ENCODE measurements around the gene OR2V2.

The OR2V2 gene

GRCh38 chr5:181142054-181142453, 5.3 kb upstream of the OR2V2 start:
- DNase-seq (ENCODE audit: low read depth in 2 of 2), result no peak

DNA sequence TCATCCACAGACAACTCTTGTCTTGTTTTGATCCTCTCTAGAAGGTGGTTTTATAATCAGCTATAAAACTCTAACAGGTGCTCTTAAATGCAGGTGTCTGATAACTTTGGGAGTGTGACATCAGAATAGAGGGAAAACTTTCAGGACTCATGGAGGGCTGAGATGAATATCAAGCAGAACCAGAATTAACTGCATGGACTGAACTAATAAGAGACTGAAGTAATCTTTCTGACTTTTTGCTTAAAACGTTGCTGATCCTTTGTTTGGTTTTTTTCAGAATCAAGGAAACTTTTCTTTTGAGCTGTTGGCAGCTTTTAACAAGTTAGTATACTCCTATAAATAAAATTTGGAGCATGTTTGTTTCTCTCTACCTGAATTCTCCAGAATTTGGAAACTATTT, 2.3 kb upstream of the OR2V2 start:
- no peak for DNase-seq (ENCODE audit: low read depth in 2 of 2)

GRCh38 chr5:181149355-181149754, 2.0 kb downstream of the OR2V2 start:
- DNase-seq (ENCODE audit: low read depth in 2 of 2), result no peak

DNA sequence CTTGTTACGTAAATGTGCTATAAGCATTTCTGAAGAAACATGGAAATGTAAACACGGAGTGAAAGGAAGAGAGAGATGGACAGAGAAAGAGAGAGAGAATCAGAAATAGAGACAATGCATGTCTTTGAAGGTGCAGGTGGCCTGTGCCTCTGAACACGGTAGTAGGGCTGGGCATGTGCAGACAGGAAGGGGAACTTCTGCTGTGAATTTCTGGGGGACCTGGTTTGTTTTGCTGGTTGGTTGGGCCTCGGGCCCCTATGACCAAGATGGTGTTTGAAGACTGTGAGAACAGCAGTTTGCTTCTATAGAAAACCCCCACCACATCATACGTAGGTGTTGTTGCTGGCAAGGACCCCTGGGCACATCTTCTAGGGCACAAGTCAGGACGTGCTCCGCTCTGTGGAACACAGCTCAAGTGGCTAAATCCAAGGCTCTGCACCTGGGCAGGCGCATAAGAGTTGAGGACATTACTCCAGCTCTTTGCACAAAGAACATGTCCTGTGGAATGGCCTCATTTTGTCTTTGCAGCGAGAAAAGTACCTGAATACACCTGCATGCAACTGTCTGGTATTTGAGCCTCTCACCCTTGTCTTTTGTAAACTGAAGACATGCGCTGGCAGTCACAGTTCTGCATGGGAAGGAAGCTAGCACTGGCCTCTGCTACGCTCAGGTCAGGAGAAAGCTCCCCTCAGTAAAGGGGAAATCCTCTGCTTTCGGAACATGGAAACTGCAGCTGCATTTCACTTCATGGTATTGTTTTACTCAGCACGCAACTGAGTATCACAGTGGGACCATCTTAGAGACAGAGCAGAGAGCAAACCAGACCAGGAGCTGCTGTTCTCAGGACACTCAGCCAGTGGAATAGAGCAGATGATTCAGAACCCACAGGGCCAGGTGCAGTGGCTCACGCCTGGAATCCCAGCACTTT, 2.7 kb downstream of the OR2V2 start:
- DNase-seq (ENCODE audit: low read depth in 2 of 2), result no peak

DNA sequence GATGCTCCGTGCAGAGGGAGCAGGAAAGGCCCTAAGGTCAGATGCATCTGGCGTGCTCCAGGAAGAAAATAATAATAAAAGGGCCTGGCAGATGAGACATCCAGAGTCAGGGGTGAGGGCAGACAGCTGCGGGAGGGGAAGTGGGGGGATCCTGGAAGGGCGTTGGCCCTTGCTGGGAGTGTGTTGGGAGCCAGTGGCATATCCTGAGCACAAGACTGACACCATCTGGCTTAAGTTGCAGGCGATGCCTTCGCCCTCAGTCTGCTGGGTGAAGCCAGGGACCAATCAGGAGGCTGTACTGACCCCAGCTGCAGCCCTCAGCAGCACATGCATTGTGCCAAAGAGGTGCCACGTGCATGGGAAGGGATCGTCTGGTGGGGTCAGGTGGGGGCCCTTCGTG, 3.8 kb downstream of the OR2V2 start:
- no peak for DNase-seq (ENCODE audit: low read depth in 2 of 2)

DNA sequence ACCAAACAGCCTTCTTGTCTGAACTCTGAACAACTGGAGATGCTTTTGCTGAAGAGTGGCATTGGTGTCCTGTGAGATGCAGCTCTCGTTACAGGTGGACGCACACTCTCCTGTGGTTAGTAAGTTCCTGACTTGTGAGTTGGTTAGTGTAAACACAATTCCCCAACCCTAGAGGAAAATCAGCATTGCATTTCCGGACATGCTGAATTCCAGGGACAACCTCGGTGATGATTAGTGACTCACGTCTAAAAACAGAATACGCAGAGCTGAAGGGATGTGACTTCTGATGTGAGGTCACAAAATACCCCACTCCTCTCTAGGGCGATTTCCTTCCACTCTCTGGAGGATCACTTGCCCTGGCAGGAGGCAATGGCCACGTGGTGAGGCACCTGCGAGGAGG, 5.0 kb downstream of the OR2V2 start:
- no peak for DNase-seq (ENCODE audit: low read depth in 2 of 2)

DNA sequence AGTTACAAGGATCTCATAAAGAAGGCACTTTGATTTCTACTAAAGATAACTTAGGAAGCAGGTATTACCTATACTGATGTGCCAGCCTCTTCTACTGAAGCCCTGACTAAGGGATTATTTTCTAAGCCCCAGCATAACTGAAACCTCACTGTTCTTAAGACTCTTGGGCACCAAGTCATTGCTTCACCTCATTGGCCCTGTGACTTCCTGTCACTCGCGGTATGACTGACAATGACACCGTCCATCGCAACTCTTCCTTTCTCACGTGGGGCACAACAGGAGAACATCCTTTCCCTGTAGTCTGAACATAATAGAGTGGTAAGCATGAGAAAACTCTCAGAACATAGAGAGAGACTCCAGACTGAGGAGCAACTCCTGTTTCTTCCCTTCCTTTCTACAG, 6.4 kb downstream of the OR2V2 start:
- no peak for DNase-seq (ENCODE audit: low read depth in 2 of 2)

GRCh38 chr5:181156758-181157157, 9.4 kb downstream of the OR2V2 start:
- no peak for DNase-seq (ENCODE audit: low read depth in 2 of 2)

DNA sequence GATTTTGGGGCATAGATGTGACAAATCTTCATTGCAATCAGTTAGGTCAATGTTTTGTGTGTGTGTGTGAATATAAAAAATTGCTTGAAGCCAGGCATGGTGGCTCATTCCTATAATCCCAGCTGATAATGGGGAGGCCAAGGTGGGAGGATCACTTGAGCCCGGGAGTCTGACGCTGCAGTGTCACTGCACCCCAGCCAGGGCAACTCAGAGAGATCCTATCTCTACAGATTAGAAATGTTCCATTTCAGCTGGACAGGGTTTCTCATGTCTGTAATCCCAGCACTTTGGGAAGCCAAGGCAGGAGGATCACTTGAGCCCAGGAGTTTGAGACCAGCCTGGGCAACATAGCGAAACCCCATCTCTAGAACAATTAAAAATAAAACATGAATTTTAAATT, 11.5 kb downstream of the OR2V2 start:
- DNase-seq (ENCODE audit: low read depth in 2 of 2), result no peak

DNA sequence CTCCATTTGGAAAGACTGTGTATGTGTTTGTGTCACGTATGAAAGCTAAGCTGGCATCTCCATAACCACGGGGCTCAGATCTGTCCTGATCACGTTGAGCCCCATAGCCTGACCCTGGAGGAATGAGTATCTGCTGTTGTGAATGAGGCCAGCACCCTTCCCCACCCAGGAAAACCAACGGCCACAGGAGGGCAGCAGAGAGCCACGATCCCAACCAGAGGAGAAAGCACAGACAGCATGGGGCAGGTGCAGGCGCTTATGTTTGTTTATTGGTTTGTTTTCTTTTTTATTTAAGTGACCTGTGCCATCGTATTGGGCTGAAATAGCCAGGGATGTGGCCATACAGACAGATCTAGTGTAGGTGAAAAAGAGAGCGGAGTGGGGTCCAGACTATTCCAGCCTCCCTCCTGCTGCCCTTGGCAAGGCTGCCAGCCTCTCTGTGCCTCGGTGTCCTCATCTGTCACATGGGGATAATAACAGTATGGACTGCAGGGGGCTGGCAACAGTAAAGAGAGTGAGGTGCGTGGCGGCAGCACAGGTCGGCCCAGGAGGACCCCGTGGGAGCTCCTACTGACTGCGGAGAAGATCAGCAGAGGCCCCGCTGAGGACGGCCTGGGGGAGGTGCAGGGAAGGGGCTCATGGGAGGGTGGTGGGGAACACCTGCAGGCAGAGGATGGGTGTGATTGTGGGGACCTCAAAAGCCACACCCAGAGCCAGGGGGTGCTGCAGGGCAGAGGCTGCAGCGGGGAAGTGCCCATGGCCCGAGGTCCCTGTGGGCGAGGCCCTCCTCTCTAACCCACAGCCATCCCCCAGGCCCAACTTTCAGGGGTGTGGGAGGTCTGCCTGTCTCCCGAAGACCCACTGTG, 12.1 kb downstream of the OR2V2 start:
- peak; percentile 80 to 85 for DNase-seq (ENCODE audit: low read depth in 2 of 2)

- peak; percentile 23 to 61 for DNase-seq (ENCODE audit: low read depth in 2 of 2)
These were observed 12.9 kb downstream of the OR2V2 start for GRCh38 chr5:181160152-181160754.

- peak in 1 of 2 donors; percentile 22 for DNase-seq (ENCODE audit: low read depth in 2 of 2)
These were observed 13.6 kb downstream of the OR2V2 start for GRCh38 chr5:181160755-181161533.

DNA sequence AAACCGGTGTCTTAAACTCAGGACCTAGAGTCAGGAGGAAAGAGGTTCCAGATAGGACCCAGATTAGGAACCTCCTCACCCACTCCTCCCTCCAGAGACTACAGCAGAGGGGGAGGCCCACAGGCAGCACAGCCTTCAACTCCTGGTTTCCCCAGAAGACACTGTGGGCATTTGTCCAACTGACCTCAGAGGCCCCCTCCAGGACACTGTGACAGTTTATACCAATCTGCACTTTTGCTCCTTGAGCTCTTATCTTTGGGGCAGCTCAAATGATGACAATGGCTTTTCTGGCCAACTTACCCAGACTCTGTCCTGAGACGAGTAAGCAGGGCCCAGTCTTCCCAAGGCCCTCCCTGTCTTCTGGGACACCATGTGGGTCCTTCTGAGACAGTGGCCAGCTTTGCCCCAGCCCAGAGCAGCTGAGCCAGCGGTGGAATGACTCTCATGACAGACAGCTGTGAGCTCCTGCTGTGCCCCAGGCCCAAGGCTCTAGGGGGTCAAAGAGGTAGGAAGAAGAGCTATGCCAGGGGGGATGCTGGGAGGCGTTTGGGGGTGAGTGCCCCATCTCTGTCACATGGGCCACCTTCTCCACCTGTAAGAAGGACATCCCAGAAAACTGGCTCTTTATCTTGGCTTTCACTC, 14.3 kb downstream of the OR2V2 start:
- no peak for DNase-seq (ENCODE audit: low read depth in 2 of 2)

GRCh38 chr5:181163487-181164075, 16.2 kb downstream of the OR2V2 start:
- no peak for DNase-seq (ENCODE audit: low read depth in 2 of 2)

GRCh38 chr5:181164076-181164952, 16.9 kb downstream of the OR2V2 start:
- no peak for DNase-seq (ENCODE audit: low read depth in 2 of 2)

GRCh38 chr5:181166812-181167733, 19.7 kb downstream of the OR2V2 start:
- no peak for DNase-seq (ENCODE audit: low read depth in 2 of 2)

- no peak for DNase-seq (ENCODE audit: low read depth in 2 of 2)
These were observed 20.6 kb downstream of the OR2V2 start for GRCh38 chr5:181167814-181168488.

GRCh38 chr5:181168595-181169118, 21.3 kb downstream of the OR2V2 start:
- DNase-seq (ENCODE audit: low read depth in 2 of 2), result no peak

Data from stimulated activated CD8-positive, alpha-beta memory T cell treated with anti-CD3 and anti-CD28 coated beads, Interleukin-2, amount 100 ng/mL, for 1 hour (primary cell).